Calu3 (cell line): ENCODE data around the gene ENDOU. TPM values are rescaled to one million over a fixed set of nuclear protein-coding genes. Genes with fewer than 3 reads are reported as not detected.

Experiments
- BruUV-seq: library from RNA; stranded (reverse); fragments of 400-500 nt; replicated peaks from 2 replicates; lab custom pipeline; 2021; lab: Mats Ljungman, UMichigan
- CTCF ChIA-PET: fragments of 300-600 bp; sonication (Branson Sonifier 250); formaldehyde crosslinking; loops from one replicate; lab custom pipeline; 2022; ENCODE audit warnings: antibody characterized with exemption; lab: Charles Lee
- DNase-seq: peaks from one replicate; pipeline ENCODE4 v3.0.0; 2022
- H3K27ac Mint-ChIP-seq: one replicate; pipeline ENCODE4 v1.8.0; 2022; ENCODE audit warnings: mixed read lengths; ENCODE audit not compliant: unreplicated experiment
- H3K27me3 Mint-ChIP-seq: one replicate; pipeline ENCODE4 v1.8.0; 2022; ENCODE audit warnings: mixed read lengths; ENCODE audit not compliant: unreplicated experiment
- H3K36me3 Mint-ChIP-seq: one replicate; pipeline ENCODE4 v1.8.0; 2022; ENCODE audit warnings: mild to moderate bottlenecking, moderate library complexity, mixed read lengths; ENCODE audit not compliant: insufficient read depth, unreplicated experiment
- H3K4me1 Mint-ChIP-seq: one replicate; pipeline ENCODE4 v1.8.0; 2022; ENCODE audit warnings: mild to moderate bottlenecking, low read depth, mixed read lengths; ENCODE audit not compliant: unreplicated experiment
- H3K4me3 Mint-ChIP-seq: one replicate; pipeline ENCODE4 v1.8.0; 2022; ENCODE audit warnings: mild to moderate bottlenecking, low read depth, moderate library complexity, mixed read lengths; ENCODE audit not compliant: unreplicated experiment
- H3K9me3 Mint-ChIP-seq: one replicate; pipeline ENCODE4 v1.8.0; 2022; ENCODE audit warnings: low read depth, mixed read lengths; ENCODE audit not compliant: unreplicated experiment
- intact Hi-C: fragments of 100-400 bp; cut with micrococcal nuclease; formaldehyde crosslinking; loops from one replicate; pipeline ENCODE4 v1.10.0; 2022; ENCODE audit not compliant: unreplicated experiment
- total RNA-seq: library from RNA; stranded (reverse); gene quantifications from 2 replicates; pipeline ENCODE4 v1.2.3, GENCODE V29; 2022
- TF ChIP-seq, protein P1 (sequence below): fragments of 200-600 bp; IDR thresholded peaks from one replicate; pipeline ENCODE4 v1.8.0; 2022; ENCODE audit warnings: antibody characterized with exemption; ENCODE audit not compliant: unreplicated experiment

Gene ENDOU
- total RNA-seq, 1 experiment from 2014 or later = not detected

GRCh38 chr12:47773062-47773857 is 48.0 kb upstream of the ENDOU start, which contains the start of gene SLC48A1:
SLC48A1 (plus strand) TSS chr12:47773238; CDS start chr12:47773305, 67 bp downstream.
- CTCF ChIA-PET = interaction anchor here (0.9 to 1.1 kb wide), 4 partner anchors 16 to 65 kb away, joined by 3 to 4 read pairs (median 4); no protein-coding TSS in a partner anchor
- Mint-ChIP-seq H3K36me3 (peaks cover 23% of the 10 kb centered on the region), H3K4me3 (peak within 1 kb of the TSS; percentile 86), H3K27ac (peak within 1 kb of the TSS; percentile 37), H3K4me1 (peaks cover 9% of the 10 kb centered on the region), H3K9me3 (no peaks in the 10 kb centered on the region), H3K27me3 (no peaks in the 10 kb centered on the region)
- intact Hi-C loops = no loop called here
- TF ChIP-seq, protein P1, sequence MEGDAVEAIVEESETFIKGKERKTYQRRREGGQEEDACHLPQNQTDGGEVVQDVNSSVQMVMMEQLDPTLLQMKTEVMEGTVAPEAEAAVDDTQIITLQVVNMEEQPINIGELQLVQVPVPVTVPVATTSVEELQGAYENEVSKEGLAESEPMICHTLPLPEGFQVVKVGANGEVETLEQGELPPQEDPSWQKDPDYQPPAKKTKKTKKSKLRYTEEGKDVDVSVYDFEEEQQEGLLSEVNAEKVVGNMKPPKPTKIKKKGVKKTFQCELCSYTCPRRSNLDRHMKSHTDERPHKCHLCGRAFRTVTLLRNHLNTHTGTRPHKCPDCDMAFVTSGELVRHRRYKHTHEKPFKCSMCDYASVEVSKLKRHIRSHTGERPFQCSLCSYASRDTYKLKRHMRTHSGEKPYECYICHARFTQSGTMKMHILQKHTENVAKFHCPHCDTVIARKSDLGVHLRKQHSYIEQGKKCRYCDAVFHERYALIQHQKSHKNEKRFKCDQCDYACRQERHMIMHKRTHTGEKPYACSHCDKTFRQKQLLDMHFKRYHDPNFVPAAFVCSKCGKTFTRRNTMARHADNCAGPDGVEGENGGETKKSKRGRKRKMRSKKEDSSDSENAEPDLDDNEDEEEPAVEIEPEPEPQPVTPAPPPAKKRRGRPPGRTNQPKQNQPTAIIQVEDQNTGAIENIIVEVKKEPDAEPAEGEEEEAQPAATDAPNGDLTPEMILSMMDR = peak; percentile 9
- peak; percentile 81 for DNase-seq
- BruUV-seq = no TSS peak

DNA sequence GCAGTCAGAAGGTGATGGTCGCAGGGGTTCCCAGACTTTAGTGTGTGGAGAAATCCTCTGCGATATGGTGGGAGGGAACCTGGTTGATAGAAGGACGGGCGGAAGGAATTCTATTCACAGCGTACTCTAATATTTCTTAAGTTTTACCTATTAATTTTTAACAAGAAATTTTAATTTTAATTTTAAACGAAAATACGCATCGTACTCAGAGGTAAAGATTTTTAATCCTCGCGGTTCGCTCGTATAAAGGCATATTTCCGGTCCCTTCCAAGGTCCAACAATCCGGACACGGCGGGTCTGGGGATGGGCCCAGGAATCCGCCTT is 47.4 kb upstream of the ENDOU start:
- no peaks in the 10 kb centered on the region for H3K9me3 Mint-ChIP-seq
- no TSS peak for BruUV-seq
- TF ChIP-seq, protein P1 = no peak
- H3K4me1 Mint-ChIP-seq = peaks cover 9% of the 10 kb centered on the region
- H3K27me3 Mint-ChIP-seq = no peaks in the 10 kb centered on the region
- intact Hi-C loops = no loop called here
- CTCF ChIA-PET = interaction anchor here (0.9 to 1.1 kb wide), 4 partner anchors 15 to 66 kb away, joined by 3 to 4 read pairs (median 4); no protein-coding TSS in a partner anchor
- H3K27ac Mint-ChIP-seq = peak overlapping the region; percentile 37
- DNase-seq = no peak
- H3K36me3 Mint-ChIP-seq = peaks cover 23% of the 10 kb centered on the region
- H3K4me3 Mint-ChIP-seq = peak overlapping the region; percentile 86

DNA sequence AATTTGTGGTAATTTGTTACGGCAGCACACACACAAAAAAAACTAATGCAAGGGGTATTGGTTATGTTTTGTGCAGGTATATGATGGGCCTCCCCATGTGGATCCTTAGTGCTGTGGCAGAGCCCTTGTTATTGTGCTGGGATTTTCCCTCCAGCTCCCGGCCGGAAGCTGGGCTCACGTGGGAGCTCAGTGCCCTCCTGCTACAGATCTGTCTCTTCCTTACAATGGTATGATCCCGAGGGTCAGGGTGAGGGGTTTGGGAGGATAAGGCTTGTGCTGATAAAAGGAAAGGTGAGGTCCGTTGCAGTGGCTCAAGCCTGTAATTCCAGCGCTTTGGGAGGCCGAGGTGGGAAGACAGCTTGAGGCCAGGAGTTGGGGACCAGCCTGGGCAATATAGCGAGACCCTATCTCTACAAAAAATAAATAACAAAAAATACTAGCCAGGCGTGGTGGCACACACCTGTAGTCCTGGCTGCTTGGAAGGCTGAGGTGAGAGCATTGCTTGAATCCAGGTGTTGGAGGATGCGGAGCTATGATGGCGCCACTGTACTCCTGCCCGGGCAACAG is 46.9 kb upstream of the ENDOU start:
- Mint-ChIP-seq H3K36me3 (peaks cover 23% of the 10 kb centered on the region), H3K27ac (peak overlapping the region; percentile 37), H3K4me3 (peak overlapping the region; percentile 86), H3K27me3 (no peaks in the 10 kb centered on the region), H3K9me3 (no peaks in the 10 kb centered on the region), H3K4me1 (peaks cover 9% of the 10 kb centered on the region)
- CTCF ChIA-PET = interaction anchor here (0.6 to 1.0 kb wide), 5 partner anchors 15 to 1264 kb away, joined by 3 to 4 read pairs (median 3); no protein-coding TSS in a partner anchor
- BruUV-seq = no TSS peak
- DNase-seq = no peak
- TF ChIP-seq, protein P1 = no peak
- intact Hi-C loops = no loop called here

DNA sequence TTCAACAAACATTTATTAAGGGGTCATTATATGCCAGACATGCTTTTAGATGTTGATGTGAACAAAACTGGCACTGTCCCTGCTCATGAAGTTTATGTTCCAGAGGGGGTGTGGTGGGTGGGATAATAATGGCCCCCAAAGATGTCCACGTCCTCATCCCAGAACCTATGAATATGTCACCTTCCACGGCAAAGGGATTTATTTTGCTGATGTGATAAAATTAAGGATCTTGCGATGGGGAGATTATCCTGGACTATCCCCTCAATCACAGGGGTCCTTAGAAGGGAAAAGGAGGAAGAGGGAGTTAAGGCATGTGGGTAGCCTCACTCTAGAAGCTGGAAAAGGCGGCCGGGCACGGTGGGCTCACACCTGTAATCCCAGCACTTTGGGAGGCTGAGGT is 46.0 kb upstream of the ENDOU start:
- CTCF ChIA-PET = interaction anchor here (0.7 to 0.8 kb wide), 2 partner anchors 12 to 67 kb away, joined by 3 read pairs; partner anchors contain the start of gene RAPGEF3
- no peak for DNase-seq
- no peaks in the 10 kb centered on the region for H3K27me3 Mint-ChIP-seq
- BruUV-seq = no TSS peak
- no peak overlapping the region for H3K4me3 Mint-ChIP-seq
- TF ChIP-seq, protein P1 = no peak
- peaks cover 23% of the 10 kb centered on the region for H3K36me3 Mint-ChIP-seq
- H3K9me3 Mint-ChIP-seq = no peaks in the 10 kb centered on the region
- intact Hi-C loops = no loop called here
- peaks cover 9% of the 10 kb centered on the region for H3K4me1 Mint-ChIP-seq
- no peak overlapping the region for H3K27ac Mint-ChIP-seq
